H7 (cell line): ENCODE data around the gene ZFP36L2. TPM values are rescaled to one million over a fixed set of nuclear protein-coding genes. Genes with fewer than 3 reads are reported as not detected.

ENCODE experiments used
- DNase-seq: peaks from one replicate; pipeline ENCODE4 v3.0.0; 2012
- H3K27me3 ChIP-seq: 2 replicates; pipeline ENCODE4 v1.6.0; 2011; ENCODE audit warnings: mild to moderate bottlenecking, low read length; ENCODE audit not compliant: control insufficient read depth, insufficient read depth
- H3K36me3 ChIP-seq: replicated peaks from 2 replicates; pipeline ENCODE4 v1.5.1; 2011; ENCODE audit warnings: low read length; ENCODE audit not compliant: control insufficient read depth, insufficient read depth
- H3K4me3 ChIP-seq: 2 replicates; pipeline ENCODE4 v1.5.1; 2011; ENCODE audit warnings: low read depth, mild to moderate bottlenecking, control low read depth, low read length, moderate library complexity; ENCODE audit not compliant: insufficient read depth
- total RNA-seq: library from RNA; depleted of rRNA; stranded (reverse); fragments of >200 nt; shearing (Covaris generic); gene quantifications from 2 replicates; pipeline ENCODE4 v1.2.3, GENCODE V29; 2014

The ZFP36L2 gene
- total RNA-seq, 1 experiment from 2014 or later, result 9.5 TPM

DNA sequence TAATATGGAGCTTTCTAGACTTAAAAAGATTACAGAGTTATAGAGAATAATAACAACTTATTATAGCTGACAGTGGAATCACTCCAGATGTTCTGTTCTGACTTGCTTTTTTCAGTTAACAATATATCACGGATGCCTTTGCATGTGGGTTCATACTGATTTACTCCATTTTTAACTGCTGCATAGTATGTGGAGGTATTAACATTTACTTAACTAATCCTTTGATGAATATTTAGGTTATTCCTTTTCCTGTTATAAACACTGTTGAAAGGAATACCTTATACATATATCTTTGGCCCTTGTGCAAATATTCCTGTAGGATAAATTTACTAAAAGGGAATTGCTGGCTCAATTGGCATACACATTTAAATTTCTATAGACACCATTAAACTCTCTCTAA lies 33.1 kb upstream of the ZFP36L2 start:
- Histone ChIP-seq H3K4me3 (no peak overlapping the region), H3K36me3 (no peaks in the 10 kb centered on the region), H3K27me3 (no peaks in the 10 kb centered on the region)
- DNase-seq, result no peak

DNA sequence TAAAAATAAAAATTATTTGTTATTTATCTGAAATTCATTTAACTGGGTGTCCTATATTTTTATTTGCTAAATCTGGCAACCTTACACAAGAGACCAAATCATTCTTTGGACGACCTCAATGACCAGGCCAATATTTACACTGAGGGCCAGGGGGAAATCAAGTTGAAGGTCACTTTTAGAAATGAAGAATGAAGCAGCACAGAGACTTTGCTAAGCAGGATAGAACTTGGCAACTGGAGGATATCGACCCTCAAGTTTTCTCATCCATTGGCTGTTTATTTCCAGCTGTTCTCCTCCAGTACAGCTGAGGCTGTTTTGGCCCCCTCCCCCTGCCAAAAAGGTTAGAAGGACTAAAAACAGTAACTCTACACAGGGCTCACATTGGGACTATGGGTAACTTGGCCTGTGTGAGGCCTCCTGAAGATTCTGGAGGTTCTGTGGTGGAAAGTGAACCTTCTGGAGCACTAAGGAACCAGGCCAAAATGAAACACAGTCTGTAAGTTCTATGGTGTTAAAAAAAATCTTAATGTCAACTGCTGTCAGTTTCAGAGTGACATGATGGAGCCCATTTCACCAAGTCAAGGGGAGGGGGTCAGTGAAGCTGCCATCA lies 32.2 kb upstream of the ZFP36L2 start:
- DNase-seq, result no peak
- no peak overlapping the region for H3K4me3 ChIP-seq
- H3K36me3 ChIP-seq, result no peaks in the 10 kb centered on the region
- no peaks in the 10 kb centered on the region for H3K27me3 ChIP-seq

DNA sequence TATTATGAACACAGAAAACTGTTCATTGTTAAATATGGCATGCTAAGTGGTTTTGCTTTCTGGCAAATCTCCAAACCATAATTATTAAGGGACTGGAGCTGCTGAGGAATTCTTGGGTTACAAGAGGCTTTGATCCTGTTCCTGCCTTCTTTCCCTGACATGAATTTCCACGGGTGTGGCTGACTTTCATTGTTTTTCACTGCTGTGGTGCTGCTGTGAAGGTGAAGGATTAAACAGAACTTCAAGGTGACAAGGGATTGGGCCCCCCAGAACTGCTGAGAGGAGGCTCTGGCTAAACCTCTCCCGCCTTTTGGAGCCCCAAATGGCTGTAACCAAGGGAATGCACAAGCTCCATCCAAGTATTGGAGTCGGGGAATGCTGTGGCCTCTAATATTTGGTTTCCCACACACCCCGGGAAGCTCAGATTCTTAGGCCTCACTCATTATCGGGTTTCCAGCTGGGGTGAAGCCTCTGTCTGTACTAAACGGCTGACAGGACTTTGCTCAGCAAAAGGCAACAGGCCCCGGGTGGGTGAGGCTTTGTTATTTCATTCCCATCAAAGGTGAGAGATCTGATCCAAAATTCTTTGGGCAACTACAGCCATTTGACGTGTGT lies 29.0 kb upstream of the ZFP36L2 start:
- Histone ChIP-seq H3K36me3 (no peaks in the 10 kb centered on the region), H3K4me3 (no peak overlapping the region), H3K27me3 (no peaks in the 10 kb centered on the region)
- DNase-seq, result no peak

DNA sequence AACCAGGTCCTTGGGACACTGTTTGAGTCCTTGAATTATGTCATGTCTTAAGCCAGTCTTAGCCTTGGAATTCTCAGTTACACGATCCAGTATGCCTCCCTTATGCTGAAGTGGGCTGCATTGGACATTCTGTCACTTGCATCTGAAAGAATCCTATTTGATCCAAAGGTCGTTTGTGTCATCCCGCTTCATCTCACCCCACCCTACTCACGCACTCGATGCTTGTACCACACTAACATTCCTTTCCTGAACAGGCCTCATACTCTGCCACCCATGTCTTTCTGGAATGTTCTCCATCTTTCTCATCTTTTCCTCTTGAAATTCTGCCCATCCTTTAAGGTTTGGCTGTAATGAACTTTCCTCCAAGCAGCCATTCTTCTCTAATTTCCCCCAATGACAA lies 27.9 kb upstream of the ZFP36L2 start:
- DNase-seq, result no peak
- Histone ChIP-seq H3K4me3 (no peak overlapping the region), H3K36me3 (no peaks in the 10 kb centered on the region)

DNA sequence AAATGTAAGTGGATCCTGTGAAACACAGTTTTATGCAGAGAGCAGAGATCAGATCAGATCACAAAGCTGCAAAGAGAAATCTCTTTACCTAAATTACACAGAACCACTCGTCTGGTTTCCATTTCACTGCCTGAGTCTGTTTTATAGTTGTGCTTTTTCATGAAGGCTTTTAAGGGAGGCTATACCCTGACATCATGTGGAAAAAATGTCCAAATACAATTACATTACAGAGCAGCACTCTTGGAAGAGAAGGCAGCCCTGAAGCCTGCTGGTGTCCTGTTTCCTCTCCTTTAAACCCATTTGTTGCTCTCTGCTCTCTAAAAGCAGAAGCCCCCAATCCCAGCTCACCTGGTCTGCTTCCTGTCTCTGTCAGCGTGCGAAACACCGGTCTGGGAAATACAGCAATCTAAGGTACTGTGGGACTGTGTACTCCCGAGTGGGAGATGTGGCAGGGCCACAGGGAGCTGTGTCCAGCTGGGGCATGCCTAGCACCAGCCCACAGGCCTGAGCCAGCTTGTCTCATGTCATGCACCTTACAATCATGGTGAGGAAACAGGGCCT lies 24.8 kb upstream of the ZFP36L2 start:
- no peak for DNase-seq
- Histone ChIP-seq H3K4me3 (no peak overlapping the region), H3K36me3 (no peaks in the 10 kb centered on the region), H3K27me3 (no peaks in the 10 kb centered on the region)

More for the DNA sequence above, 27.9 kb upstream of the ZFP36L2 start:
- no peaks in the 10 kb centered on the region for H3K27me3 ChIP-seq

DNA sequence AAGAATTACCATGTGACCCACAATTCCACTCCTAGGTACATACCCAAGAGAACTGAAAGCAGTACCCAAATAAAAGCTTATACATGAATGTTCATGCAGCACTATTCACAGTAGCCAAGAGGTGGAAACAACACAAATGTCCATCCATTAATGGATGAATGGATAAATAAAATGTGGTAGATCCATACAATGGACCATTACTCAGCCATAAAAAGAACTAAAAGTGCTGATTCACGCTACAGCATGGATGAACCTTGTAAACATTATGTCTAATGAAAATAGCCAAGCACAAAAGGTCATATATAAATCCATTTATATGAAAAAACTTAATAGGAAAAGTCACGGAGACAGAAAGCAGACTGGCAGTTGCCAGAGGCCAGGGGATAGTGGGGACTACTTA lies 23.6 kb upstream of the ZFP36L2 start:
- Histone ChIP-seq H3K4me3 (no peak overlapping the region), H3K27me3 (no peaks in the 10 kb centered on the region), H3K36me3 (no peaks in the 10 kb centered on the region)
- no peak for DNase-seq

DNA sequence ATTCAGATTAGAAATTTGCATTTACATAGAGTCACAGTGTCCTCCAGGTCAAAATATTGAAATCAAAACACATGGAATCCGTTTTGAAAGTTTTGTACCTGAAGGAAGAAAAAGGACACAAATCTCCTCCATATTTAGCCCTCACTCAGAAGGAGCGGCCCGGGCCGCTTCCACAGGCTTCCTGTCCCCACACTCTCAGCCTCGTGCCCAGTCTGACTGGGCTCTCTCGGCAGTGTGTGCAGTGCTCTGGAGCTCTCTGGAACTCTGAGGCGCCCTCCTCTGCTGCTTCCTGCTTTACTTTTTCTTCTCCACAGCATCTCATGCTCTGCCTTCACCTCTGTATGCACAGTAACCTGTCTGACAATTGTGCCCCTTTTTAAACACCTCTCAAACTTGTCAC lies 22.2 kb upstream of the ZFP36L2 start:
- Histone ChIP-seq H3K4me3 (no peak overlapping the region), H3K36me3 (no peaks in the 10 kb centered on the region), H3K27me3 (no peaks in the 10 kb centered on the region)
- no peak for DNase-seq

DNA sequence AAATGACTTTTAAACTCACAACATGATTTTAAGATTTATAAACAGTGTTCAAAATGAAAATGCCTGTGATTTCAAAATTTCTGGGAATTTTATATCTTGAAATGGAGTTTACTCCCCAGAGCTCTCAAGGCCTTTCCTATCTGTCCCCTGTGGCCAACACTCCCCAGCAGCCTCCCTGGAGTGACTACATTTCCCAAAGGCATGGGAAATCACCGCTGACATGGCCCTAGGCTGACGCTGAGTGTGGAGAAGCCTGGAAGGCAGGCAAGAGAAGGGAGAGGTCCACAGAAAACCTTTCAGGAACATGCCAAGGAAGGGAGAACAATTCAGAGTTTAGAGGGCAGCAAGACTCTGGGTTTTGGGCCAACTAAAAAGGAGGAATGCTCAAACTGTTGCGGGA lies 20.2 kb upstream of the ZFP36L2 start:
- no peaks in the 10 kb centered on the region for H3K27me3 ChIP-seq
- DNase-seq, result no peak
- H3K4me3 ChIP-seq, result no peak overlapping the region
- no peaks in the 10 kb centered on the region for H3K36me3 ChIP-seq

DNA sequence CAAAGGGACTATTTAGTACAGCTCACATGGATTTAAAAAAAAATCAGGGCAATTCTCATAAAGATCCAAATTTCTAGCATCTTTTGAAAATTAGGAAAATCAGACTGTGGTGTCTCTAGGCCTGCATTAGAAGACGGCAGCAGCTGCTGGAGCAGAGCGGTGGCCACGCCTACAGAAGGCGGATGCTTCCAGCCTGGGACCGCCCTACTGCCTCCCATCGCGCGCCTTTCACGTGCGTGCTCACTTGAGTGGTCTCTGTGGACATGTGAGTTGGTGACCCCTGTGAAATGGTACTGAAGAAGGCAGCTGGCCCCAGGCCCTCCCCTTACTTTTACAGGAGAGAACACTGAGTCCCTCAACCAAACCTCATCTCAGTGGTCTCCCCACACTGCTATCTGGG lies 15.2 kb upstream of the ZFP36L2 start:
- Histone ChIP-seq H3K36me3 (no peaks in the 10 kb centered on the region), H3K27me3 (no peaks in the 10 kb centered on the region), H3K4me3 (no peak overlapping the region)
- peak; percentile 73 for DNase-seq

DNA sequence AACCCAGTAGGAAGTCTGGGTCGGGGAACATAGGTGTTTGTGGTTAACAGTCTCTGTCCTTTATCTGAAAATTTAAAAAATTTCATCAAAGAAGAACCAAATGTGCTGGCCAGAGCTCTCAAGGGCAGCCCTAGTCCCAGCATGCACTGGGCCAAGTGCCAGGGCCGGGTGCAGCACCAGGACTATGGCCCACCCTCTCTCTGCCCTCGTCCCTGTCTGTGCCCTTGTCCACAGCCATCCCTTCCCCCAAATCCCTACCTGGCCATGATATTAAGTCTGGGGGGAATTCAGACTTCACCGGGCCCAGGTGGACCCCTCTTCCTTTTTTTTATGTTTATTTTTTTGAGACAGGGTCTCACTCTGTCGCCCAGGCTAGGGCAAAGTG lies 14.4 kb upstream of the ZFP36L2 start:
- Histone ChIP-seq H3K4me3 (no peak overlapping the region), H3K27me3 (no peaks in the 10 kb centered on the region), H3K36me3 (no peaks in the 10 kb centered on the region)
- no peak for DNase-seq

DNA sequence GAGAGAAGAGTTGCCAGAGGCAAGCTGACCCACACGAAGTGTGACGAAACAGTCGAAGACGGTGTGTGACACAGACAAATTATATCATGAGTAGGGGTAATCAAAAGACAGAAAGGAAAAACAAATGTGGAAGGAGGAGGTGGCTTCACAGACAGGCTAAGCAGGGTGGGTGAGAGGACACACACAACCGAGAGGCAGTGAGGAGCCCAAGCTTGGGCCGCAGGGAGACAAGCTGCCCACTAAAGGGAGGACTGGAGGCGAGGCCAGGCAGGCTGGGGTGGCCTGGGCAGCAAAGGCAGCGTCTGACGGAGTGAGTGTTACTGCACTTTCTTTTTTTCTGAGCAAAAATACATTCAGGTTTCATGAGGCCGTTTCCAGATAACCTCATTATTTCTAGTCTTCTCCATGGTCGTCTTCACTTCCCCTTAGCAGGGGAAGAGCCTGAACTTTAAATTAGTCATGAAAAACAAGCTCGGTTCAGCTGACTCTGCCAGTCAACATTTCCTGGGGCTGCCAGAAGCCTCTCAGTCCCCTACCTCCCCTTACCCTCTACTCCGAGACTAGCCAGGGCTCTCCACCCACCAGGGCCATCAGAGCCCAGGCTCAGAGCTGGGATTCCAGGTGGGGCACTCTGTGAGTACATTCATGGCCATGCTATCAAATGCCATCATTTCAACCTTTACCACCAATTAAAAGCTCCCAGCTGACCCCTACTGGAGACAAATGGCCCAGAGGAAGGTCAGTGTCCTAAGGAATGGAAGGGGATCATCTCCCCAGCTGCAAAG lies 13.8 kb upstream of the ZFP36L2 start:
- Histone ChIP-seq H3K27me3 (no peaks in the 10 kb centered on the region), H3K36me3 (no peaks in the 10 kb centered on the region)

DNA sequence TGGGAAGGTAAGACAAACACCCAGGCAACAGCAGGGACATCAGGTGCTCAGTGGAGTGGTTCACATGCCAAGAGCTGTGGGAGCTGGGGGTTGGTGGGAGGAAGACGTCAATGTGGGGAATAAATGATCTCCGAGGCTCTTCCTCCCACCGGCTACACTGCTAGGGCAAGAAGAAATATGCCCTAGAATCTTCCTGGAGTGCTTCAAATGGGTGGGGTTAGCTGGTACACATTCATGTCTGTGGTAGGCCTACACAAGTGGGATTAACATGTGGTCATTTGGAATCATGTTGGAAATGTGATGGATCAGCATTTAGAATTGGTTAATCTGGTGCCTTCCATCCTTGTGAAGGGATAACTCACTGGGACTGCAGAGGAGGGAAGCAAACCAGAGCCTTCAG lies 12.4 kb upstream of the ZFP36L2 start:
- H3K4me3 ChIP-seq, result no peak overlapping the region
- no peak for DNase-seq
- H3K36me3 ChIP-seq, result no peaks in the 10 kb centered on the region
- H3K27me3 ChIP-seq, result no peaks in the 10 kb centered on the region

More for the DNA sequence above, 13.8 kb upstream of the ZFP36L2 start:
- DNase-seq, result peak; percentile 85
- no peak overlapping the region for H3K4me3 ChIP-seq

DNA sequence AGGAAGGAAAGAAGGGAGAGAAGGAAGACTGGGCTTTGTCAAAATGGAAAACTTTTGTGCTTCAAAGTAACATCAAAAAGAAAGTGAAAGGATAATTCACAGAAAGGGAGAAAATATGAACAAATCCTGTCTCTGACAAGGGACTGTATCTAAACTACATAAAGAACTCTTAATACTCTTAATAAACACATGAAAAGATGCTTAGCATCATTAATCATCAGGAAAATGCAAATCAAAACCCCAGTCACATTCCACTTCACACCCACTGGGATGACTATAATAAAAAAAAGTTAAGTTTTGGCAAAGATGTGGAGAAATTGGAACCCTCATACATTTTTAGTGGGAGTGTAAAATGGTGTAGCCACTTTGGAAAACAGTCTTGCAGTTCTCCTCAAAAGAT lies 11.8 kb upstream of the ZFP36L2 start:
- Histone ChIP-seq H3K4me3 (no peak overlapping the region), H3K27me3 (no peaks in the 10 kb centered on the region), H3K36me3 (no peaks in the 10 kb centered on the region)
- no peak for DNase-seq

DNA sequence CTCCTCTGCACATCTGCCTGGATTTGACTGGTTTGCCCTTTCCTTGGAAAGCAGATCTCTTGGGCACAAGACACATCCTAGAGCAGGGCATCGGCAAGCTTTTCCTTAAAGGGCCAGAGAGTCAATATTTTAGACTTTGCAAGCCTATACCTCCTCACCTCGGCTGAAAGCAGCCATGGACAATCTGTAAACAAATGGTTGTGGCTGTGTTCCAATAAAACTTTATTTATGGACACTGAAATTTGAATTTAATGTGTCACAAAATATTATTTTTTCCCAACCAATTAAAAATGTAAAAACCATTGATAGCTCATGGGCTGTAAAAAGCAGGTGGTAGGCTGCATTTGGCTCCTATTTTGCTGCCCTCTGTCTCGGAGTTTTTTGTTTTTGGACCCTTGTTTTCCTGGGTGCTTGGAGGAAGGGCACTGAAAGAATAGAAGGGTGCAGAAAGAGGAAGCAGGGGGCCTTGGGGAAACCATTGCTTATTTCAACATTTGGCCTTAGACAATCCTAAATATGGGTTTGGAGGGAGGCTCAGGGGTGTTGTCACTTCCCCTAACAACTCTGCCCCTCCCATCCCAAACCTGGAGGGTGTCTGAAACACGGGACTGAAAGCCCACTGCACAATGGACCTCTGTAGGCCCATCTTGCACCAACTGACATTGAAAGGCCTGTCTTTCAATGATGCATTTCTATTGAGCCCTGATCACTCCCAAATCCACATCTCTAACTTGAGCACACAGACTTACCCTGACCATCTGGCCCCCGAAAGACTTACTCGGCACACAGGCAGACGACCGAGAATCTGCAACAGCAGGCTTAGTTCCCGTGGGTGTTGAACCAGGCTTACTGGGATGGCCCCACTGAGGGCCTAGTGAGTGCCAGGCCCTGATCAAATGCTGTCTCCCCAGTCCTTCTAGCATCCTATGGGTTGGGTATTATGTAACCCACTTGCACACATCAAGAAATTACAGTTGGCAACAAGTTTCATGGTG lies 7.1 kb upstream of the ZFP36L2 start:
- no peak for DNase-seq
- no peaks in the 10 kb centered on the region for H3K27me3 ChIP-seq
- H3K36me3 ChIP-seq, result no peaks in the 10 kb centered on the region
- no peak overlapping the region for H3K4me3 ChIP-seq
